ENCODE measurements around the gene CACNA1A. TPM values are rescaled to one million over a fixed set of nuclear protein-coding genes. Genes with fewer than 3 reads are reported as not detected.

Gene CACNA1A
- polyA plus RNA-seq, 3 donors, result 0.08 to 0.09 TPM; not detected in 1

DNA sequence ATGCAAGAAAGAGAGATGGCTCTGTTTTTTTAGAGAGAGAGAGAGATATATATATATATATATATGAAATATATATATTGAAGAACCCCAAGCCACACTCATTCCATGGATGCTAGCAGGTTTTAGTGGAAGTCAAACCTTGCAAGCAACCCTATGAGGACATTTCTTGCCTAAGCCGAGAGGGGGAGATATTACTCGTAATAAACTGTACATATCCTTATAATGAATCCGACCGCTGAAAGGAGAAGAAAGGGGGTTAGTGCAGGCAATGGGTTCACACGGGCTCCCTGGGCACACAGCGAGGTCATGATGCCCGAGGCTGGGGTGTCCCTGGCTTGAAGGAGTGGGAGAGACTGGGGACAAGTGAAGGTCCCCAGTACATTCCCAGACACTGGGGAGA, 277.7 kb downstream of the CACNA1A start:
- H3K4me1 ChIP-seq (ENCODE audit: control insufficient read depth in 1 of 2, insufficient read depth in 2 of 2, low read length in 2 of 2), result no peaks in the 10 kb centered on the region
- intact Hi-C loops (cut with micrococcal nuclease), result no loop called here
- TF ChIP-seq, protein P1, sequence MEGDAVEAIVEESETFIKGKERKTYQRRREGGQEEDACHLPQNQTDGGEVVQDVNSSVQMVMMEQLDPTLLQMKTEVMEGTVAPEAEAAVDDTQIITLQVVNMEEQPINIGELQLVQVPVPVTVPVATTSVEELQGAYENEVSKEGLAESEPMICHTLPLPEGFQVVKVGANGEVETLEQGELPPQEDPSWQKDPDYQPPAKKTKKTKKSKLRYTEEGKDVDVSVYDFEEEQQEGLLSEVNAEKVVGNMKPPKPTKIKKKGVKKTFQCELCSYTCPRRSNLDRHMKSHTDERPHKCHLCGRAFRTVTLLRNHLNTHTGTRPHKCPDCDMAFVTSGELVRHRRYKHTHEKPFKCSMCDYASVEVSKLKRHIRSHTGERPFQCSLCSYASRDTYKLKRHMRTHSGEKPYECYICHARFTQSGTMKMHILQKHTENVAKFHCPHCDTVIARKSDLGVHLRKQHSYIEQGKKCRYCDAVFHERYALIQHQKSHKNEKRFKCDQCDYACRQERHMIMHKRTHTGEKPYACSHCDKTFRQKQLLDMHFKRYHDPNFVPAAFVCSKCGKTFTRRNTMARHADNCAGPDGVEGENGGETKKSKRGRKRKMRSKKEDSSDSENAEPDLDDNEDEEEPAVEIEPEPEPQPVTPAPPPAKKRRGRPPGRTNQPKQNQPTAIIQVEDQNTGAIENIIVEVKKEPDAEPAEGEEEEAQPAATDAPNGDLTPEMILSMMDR (IDR thresholded peaks at IDR 0.05), result no peak
- Mint-ChIP-seq H3K27me3 (ENCODE audit: low read depth in 3 of 3) (peaks cover 9 to 20% (median 18%) of the 10 kb centered on the region in 3 donors), H3K36me3 (no peaks in the 10 kb centered on the region), H3K27ac (peak overlapping the region in 1 of 7 donors; percentile 49), H3K9me3 (peaks cover 0 to 3% (median 0%) of the 10 kb centered on the region in 7 donors), H3K4me1 (peaks cover 2% of the 10 kb centered on the region), H3K4me3 (no peak overlapping the region)
- no peak overlapping the region for H3K9ac ChIP-seq (ENCODE audit: insufficient read depth, low read length, poor library complexity, severe bottlenecking)
- 93% methylated on average over 3 of the region's 7 CpGs for WGBS (ENCODE audit: insufficient coverage)
- H2AFZ ChIP-seq (ENCODE audit: insufficient read depth, low read depth, low read length, poor library complexity, severe bottlenecking), result no peak overlapping the region
- no peaks in the 10 kb centered on the region for H3K36me3 ChIP-seq (replicated peaks in 1 of 2; ENCODE audit: control insufficient read depth in 1 of 2, insufficient read depth in 2 of 2, low read length in 2 of 2)
- no peak for DNase-seq
- H3K79me2 ChIP-seq (ENCODE audit: insufficient read depth, low read length), result no peaks in the 10 kb centered on the region
- no peaks in the 10 kb centered on the region for H4K20me1 ChIP-seq (ENCODE audit: insufficient read depth, low read length)
- no peak overlapping the region for H3K4me2 ChIP-seq (replicated peaks; ENCODE audit: extremely low read depth, low read length, poor library complexity, severe bottlenecking)
- no peaks in the 10 kb centered on the region for H3K9me3 ChIP-seq (replicated peaks in 1 of 2; ENCODE audit: control insufficient read depth in 1 of 2, insufficient read depth in 1 of 2, low read length in 2 of 2)
- H3K27me3 ChIP-seq (ENCODE audit: control insufficient read depth in 2 of 2, insufficient read depth in 2 of 2, low read length in 2 of 2), result no peaks in the 10 kb centered on the region
- H3K27ac ChIP-seq (ENCODE audit: low read depth in 1 of 2, low read length in 2 of 2), result no peak overlapping the region
- no peak overlapping the region for H3K4me3 ChIP-seq (replicated peaks in 1 of 3; ENCODE audit: low read depth in 2 of 3, low read length in 3 of 3)

DNA sequence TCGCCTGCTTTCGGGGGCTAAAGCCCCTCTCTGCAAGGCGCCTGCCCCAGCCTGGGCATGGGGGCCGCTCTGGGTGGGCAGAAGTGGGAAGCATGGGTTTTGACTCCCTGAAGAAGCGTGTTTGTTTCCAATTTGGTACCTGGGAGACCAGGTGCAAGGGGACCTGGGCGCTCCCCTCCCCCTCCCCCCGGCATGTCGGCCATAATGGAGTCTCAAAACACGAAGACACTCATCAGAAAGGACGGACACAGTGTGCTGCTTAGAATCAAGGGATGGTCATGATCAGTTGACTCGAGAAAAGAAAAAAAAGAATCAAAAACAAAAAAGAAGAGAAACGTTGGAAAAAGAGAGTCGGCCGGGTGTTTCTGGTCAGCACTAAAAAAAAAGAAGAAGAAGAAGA, 279.3 kb downstream of the CACNA1A start:
- intact Hi-C loops (cut with micrococcal nuclease), result no loop called here
- no peak overlapping the region for H3K27ac Mint-ChIP-seq
- Histone ChIP-seq H3K79me2 (ENCODE audit: insufficient read depth, low read length) (no peaks in the 10 kb centered on the region), H3K27me3 (ENCODE audit: control insufficient read depth in 2 of 2, insufficient read depth in 2 of 2, low read length in 2 of 2) (no peaks in the 10 kb centered on the region), H2AFZ (ENCODE audit: insufficient read depth, low read depth, low read length, poor library complexity, severe bottlenecking) (no peak overlapping the region), H3K36me3 (replicated peaks in 1 of 2; ENCODE audit: control insufficient read depth in 1 of 2, insufficient read depth in 2 of 2, low read length in 2 of 2) (no peaks in the 10 kb centered on the region), H3K4me2 (replicated peaks; ENCODE audit: extremely low read depth, low read length, poor library complexity, severe bottlenecking) (no peak overlapping the region), H3K9ac (ENCODE audit: insufficient read depth, low read length, poor library complexity, severe bottlenecking) (no peak overlapping the region), H4K20me1 (ENCODE audit: insufficient read depth, low read length) (no peaks in the 10 kb centered on the region), H3K4me1 (ENCODE audit: control insufficient read depth in 1 of 2, insufficient read depth in 2 of 2, low read length in 2 of 2) (no peaks in the 10 kb centered on the region), H3K4me3 (replicated peaks in 1 of 3; ENCODE audit: low read depth in 2 of 3, low read length in 3 of 3) (no peak overlapping the region), H3K27ac (ENCODE audit: low read depth in 1 of 2, low read length in 2 of 2) (no peak overlapping the region), H3K9me3 (replicated peaks in 1 of 2; ENCODE audit: control insufficient read depth in 1 of 2, insufficient read depth in 1 of 2, low read length in 2 of 2) (no peaks in the 10 kb centered on the region)
- DNase-seq, result no peak
- H3K4me3 Mint-ChIP-seq, result no peak overlapping the region
- H3K36me3 Mint-ChIP-seq, result no peaks in the 10 kb centered on the region
- peaks cover 11 to 18% (median 15%) of the 10 kb centered on the region in 3 donors for H3K27me3 Mint-ChIP-seq (ENCODE audit: low read depth in 3 of 3)
- 87% methylated on average over 6 of the region's 14 CpGs for WGBS (ENCODE audit: insufficient coverage)
- peaks cover 0 to 2% (median 0%) of the 10 kb centered on the region in 7 donors for H3K9me3 Mint-ChIP-seq
- peaks cover 2% of the 10 kb centered on the region for H3K4me1 Mint-ChIP-seq
- TF ChIP-seq, protein P1 (IDR thresholded peaks at IDR 0.05), result no peak

Data from CD14-positive monocyte (primary cell).